Prostate gland (tissue), 2 donors: ENCODE data around the gene RWDD3. TPM values are rescaled to one million over a fixed set of nuclear protein-coding genes. Genes with fewer than 3 reads are reported as not detected.

Experiments used
- DNase-seq: peaks from one replicate; pipeline ENCODE4 v3.0.0-alpha.2; 2019; ENCODE audit warnings: low spot score
- H3K27ac ChIP-seq, 2 donors: fragments of 200-600 bp; sonication (generic); 2 replicates each; pipeline ENCODE4 v1.5.1; 2017 to 2019
- H3K27me3 ChIP-seq: fragments of 200-600 bp; sonication (generic); replicated peaks from 2 replicates; pipeline ENCODE4 v1.5.1; 2019; ENCODE audit not compliant: insufficient read depth
- H3K36me3 ChIP-seq, 2 donors: fragments of 200-600 bp; sonication (generic); 1 replicate in 1 of 2; 2 replicates in 1 of 2; pipeline versions ENCODE4 v1.5.1 to v1.8.1; 2017 to 2019
- H3K4me1 ChIP-seq: fragments of 200-600 bp; sonication (generic); replicated peaks from 2 replicates; pipeline ENCODE4 v1.5.1; 2019
- H3K4me3 ChIP-seq, 2 donors: fragments of 200-600 bp; sonication (generic); 2 replicates each; pipeline ENCODE4 v1.5.1; 2017 to 2019
- H3K9me3 ChIP-seq: fragments of 200-600 bp; sonication (generic); 2 replicates; pipeline ENCODE4 v1.5.1; 2017
- CTCF ChIP-seq, 4 experiments: fragments of 200-600 bp in 2 of 4; fragments of 450-650 bp in 2 of 4; sonication (generic) in 2 of 4; IDR thresholded peaks; 1 replicate in 3 of 4; 2 replicates in 1 of 4; pipeline ENCODE4 v1.5.1; 2016 to 2019; ENCODE audit warnings: antibody characterized with exemption in 4 of 4, mild to moderate bottlenecking in 2 of 4, moderate library complexity in 2 of 4
- POLR2A ChIP-seq: fragments of 450-650 bp; IDR thresholded peaks from one replicate; pipeline ENCODE4 v1.6.1; 2016; ENCODE audit warnings: antibody characterized with exemption, mild to moderate bottlenecking
- POLR2AphosphoS5 ChIP-seq: sonication (generic); formaldehyde crosslinking; IDR thresholded peaks from one replicate; pipeline ENCODE4 v1.6.1; 2017; ENCODE audit warnings: antibody characterized with exemption
- WGBS: methylation state at CpG from one replicate; pipeline ENCODE4 v1.1.5; 2018; 5-methylcytosine and 5-hydroxymethylcytosine counted together
- intact Hi-C: fragments of 100-400 bp; cut with DNase I; formaldehyde crosslinking; loops from one replicate; pipeline ENCODE4 v1.14.2; 2022
- total RNA-seq, 2 donors: library from RNA; depleted of rRNA; stranded (reverse); fragments of >200 nt; gene quantifications; one replicate each; pipeline ENCODE4 v1.1.0, GENCODE V29; 2016

The RWDD3 gene
- total RNA-seq, 2 donors from 2014 or later = 12.8 to 14.4 TPM

- Histone ChIP-seq H3K36me3 (no peaks in the 10 kb centered on the region), H3K9me3 (no peaks in the 10 kb centered on the region), H3K4me3 (no peak overlapping the region), H3K27me3 (no peaks in the 10 kb centered on the region), H3K4me1 (no peaks in the 10 kb centered on the region), H3K27ac (no peak overlapping the region)
- intact Hi-C loops = no loop called here
- 66% methylated on average over 6 of the region's 6 CpGs for WGBS
- TF ChIP-seq POLR2AphosphoS5 = no peak
- no peak for TF ChIP-seq CTCF (IDR thresholded peaks at IDR 0.05)
- TF ChIP-seq POLR2A = no peak
- DNase-seq = no peak
These were observed 26.6 kb upstream of the RWDD3 start for GRCh38 chr1:95207223-95207935.

GRCh38 chr1:95208876-95209275 is 25.1 kb upstream of the RWDD3 start:
- TF ChIP-seq CTCF (IDR thresholded peaks at IDR 0.05) (no peak), POLR2AphosphoS5 (no peak), POLR2A (no peak)
- no peaks in the 10 kb centered on the region for H3K9me3 ChIP-seq
- H3K4me3 ChIP-seq = no peak overlapping the region
- H3K27ac ChIP-seq = no peak overlapping the region
- intact Hi-C loops = no loop called here
- no peaks in the 10 kb centered on the region for H3K36me3 ChIP-seq
- DNase-seq = no peak
- H3K4me1 ChIP-seq = no peaks in the 10 kb centered on the region
- WGBS = 82% methylated on average over 3 of the region's 3 CpGs
- no peaks in the 10 kb centered on the region for H3K27me3 ChIP-seq

- Histone ChIP-seq H3K36me3 (no peaks in the 10 kb centered on the region), H3K27ac (no peak overlapping the region), H3K9me3 (no peaks in the 10 kb centered on the region), H3K27me3 (no peaks in the 10 kb centered on the region), H3K4me1 (no peaks in the 10 kb centered on the region), H3K4me3 (no peak overlapping the region)
- no peak for DNase-seq
- intact Hi-C loops = no loop called here
- TF ChIP-seq POLR2AphosphoS5 (no peak), CTCF (IDR thresholded peaks at IDR 0.05) (no peak), POLR2A (no peak)
These were observed 24.7 kb upstream of the RWDD3 start for GRCh38 chr1:95209291-95209690.

- WGBS = 86% methylated on average over 13 of the region's 14 CpGs
- no peaks in the 10 kb centered on the region for H3K4me1 ChIP-seq
- TF ChIP-seq POLR2A (no peak), CTCF (IDR thresholded peaks at IDR 0.05) (no peak), POLR2AphosphoS5 (no peak)
These were observed 17.6 kb upstream of the RWDD3 start for GRCh38 chr1:95216292-95216990.

GRCh38 chr1:95217371-95217770 is 16.6 kb upstream of the RWDD3 start:
- intact Hi-C loops = no loop called here
- H3K36me3 ChIP-seq = no peaks in the 10 kb centered on the region
- no peaks in the 10 kb centered on the region for H3K4me1 ChIP-seq
- TF ChIP-seq CTCF (IDR thresholded peaks at IDR 0.05) (no peak), POLR2A (no peak), POLR2AphosphoS5 (no peak)
- no peak for DNase-seq
- H3K27ac ChIP-seq = no peak overlapping the region
- 78% methylated on average over 1 of the region's 1 CpG for WGBS
- no peaks in the 10 kb centered on the region for H3K9me3 ChIP-seq
- H3K27me3 ChIP-seq = no peaks in the 10 kb centered on the region
- H3K4me3 ChIP-seq = no peak overlapping the region

More at GRCh38 chr1:95216292-95216990, 17.6 kb upstream of the RWDD3 start:
- no peak overlapping the region for H3K27ac ChIP-seq
- no peaks in the 10 kb centered on the region for H3K27me3 ChIP-seq
- intact Hi-C loops = no loop called here
- H3K36me3 ChIP-seq = no peaks in the 10 kb centered on the region
- no peaks in the 10 kb centered on the region for H3K9me3 ChIP-seq
- H3K4me3 ChIP-seq = no peak overlapping the region
- no peak for DNase-seq
